Measurements from ENCODE around the gene AGAP1.

The AGAP1 gene

DNA sequence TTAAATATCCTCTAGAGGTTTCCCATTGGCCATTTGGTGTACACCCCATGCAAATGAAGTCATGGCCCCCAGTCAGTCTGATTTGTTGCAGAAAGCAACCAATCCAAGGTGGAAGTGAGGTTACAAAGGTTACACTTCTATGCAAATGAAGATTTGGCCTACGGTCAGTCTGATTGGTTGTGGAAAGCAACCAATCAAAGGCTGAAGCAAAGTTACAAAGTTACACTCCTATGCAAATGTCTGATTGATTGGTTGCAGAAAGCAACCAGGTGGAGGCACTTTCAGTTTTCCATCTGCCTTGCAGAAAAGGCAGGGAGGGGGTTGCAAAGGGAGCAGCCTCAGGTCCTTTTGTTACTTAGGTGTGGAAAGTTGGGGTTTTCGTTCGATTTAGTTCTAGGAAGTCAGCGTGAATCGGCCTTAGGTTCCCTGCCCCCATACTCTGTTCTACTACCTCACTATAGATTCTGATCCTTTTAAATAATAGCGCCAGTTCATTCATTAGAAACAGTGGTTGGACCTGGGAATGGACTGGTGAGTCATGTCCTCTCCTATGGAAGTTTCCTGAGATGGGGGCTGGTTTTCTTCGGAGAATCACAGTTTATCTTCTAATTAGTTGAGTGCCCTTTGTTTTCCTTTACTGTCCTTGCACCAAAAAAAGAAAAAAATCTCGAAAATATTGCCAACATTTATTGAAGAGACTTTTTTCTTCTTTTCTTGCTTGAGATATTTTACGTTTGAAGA is 279.5 kb downstream of the AGAP1 start:
- TF ChIP-seq, protein P1, sequence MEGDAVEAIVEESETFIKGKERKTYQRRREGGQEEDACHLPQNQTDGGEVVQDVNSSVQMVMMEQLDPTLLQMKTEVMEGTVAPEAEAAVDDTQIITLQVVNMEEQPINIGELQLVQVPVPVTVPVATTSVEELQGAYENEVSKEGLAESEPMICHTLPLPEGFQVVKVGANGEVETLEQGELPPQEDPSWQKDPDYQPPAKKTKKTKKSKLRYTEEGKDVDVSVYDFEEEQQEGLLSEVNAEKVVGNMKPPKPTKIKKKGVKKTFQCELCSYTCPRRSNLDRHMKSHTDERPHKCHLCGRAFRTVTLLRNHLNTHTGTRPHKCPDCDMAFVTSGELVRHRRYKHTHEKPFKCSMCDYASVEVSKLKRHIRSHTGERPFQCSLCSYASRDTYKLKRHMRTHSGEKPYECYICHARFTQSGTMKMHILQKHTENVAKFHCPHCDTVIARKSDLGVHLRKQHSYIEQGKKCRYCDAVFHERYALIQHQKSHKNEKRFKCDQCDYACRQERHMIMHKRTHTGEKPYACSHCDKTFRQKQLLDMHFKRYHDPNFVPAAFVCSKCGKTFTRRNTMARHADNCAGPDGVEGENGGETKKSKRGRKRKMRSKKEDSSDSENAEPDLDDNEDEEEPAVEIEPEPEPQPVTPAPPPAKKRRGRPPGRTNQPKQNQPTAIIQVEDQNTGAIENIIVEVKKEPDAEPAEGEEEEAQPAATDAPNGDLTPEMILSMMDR (IDR thresholded peaks at IDR 0.05; ENCODE audit: low read depth, low read length, missing control alignments), result no peak
- no peak for DNase-seq
- no peaks in the 10 kb centered on the region for H3K27me3 ChIP-seq (replicated peaks)
- H3K36me3 ChIP-seq (replicated peaks), result no peaks in the 10 kb centered on the region
- no peak overlapping the region for H3K27ac ChIP-seq
- in situ Hi-C loops (cut with HindIII; ENCODE audit: low pct_ligation_motif_present, low sequenced_read_pairs), result no loop called here
- no peak overlapping the region for H3K4me3 ChIP-seq (ENCODE audit: low read depth, low read length)

DNA sequence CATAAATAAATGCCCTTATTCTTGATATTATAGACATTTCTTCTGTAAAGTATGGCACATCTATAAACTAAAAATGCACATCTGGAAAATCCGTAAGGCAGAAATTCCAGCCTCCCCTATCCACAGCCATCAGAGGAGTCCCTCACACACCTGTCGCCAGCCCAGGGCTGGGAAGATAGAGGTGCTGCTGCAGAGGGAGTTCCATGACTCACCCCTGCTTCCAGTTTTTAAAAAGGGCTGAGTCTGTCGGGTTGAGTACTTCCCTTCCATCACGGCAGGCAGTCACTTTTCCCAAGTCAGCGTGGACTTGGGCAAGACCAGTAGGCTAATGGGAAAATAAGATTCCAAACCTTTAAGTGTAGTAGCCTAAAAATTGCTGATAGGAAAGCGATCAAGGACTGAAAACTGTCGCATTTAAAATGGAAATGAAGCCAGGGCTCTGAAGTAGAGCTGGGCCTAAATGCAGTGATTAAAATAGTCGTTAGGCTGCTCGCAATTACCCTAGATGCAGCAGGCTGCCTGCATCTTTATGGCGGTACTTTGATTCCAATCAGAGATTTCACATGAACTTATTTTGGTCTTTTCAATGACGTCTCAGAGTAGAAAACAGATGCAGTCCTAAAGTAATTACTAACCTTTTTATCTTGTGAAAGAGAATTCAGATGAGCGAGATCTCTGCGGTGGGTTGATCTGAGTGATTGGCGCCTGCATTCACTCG is 280.5 kb downstream of the AGAP1 start:
- Histone ChIP-seq H3K27ac (no peak overlapping the region), H3K4me3 (ENCODE audit: low read depth, low read length) (no peak overlapping the region), H3K27me3 (replicated peaks) (no peaks in the 10 kb centered on the region), H3K36me3 (replicated peaks) (no peaks in the 10 kb centered on the region)
- TF ChIP-seq, protein P1 (IDR thresholded peaks at IDR 0.05; ENCODE audit: low read depth, low read length, missing control alignments), result no peak
- in situ Hi-C loops (cut with HindIII; ENCODE audit: low pct_ligation_motif_present, low sequenced_read_pairs), result no loop called here
- no peak for DNase-seq

DNA sequence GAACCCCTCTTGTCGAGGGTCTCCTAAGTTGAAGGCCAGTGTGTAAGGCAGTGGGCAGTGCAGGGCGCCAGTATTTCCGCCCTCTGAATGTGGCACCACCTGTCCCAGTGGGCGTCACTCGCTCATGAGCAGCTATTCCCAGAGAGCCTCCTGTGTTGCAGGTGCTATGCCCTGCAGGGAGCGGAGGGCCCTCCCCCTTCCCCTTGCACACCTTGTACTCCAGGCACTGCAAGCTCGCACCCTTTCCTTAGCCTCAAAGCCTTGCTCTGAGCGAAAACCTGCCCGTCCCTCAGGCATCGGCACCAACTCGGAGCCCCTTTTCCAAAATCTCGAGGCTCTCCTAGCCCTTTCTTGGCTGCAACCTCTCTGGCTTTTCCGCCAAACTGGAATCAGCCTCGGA is 282.7 kb downstream of the AGAP1 start:
- in situ Hi-C loops (cut with HindIII; ENCODE audit: low pct_ligation_motif_present, low sequenced_read_pairs), result loop anchor here (25.0 kb wide), 1 partner anchor 411 kb away; no protein-coding TSS in a partner anchor
- no peak for DNase-seq
- H3K4me3 ChIP-seq (ENCODE audit: low read depth, low read length), result no peak overlapping the region
- no peaks in the 10 kb centered on the region for H3K36me3 ChIP-seq (replicated peaks)
- H3K27me3 ChIP-seq (replicated peaks), result no peaks in the 10 kb centered on the region
- TF ChIP-seq, protein P1 (IDR thresholded peaks at IDR 0.05; ENCODE audit: low read depth, low read length, missing control alignments), result no peak
- no peak overlapping the region for H3K27ac ChIP-seq

DNA sequence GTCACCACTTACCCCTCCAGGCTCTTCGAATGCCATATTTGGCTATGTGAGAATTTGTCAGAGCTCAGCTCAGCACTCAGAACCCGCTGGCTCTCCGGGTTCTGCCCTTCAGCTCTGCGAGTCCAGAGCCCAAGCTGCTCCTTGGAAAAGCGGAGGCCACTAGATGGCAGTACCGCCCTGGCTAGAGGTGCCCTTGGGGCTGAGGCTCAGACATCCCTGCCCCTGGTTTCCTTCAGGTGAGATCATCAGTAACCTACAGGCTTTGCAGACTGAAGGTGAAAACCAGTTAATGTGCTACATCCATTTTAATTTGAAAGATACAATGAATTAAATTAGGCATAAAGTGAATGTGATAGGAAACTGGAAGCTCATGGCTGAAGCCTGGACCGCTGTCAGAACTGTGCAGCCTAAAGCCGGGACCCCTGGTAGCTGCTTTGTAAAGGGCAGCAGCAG is 285.6 kb downstream of the AGAP1 start:
- in situ Hi-C loops (cut with HindIII; ENCODE audit: low pct_ligation_motif_present, low sequenced_read_pairs), result loop anchor here (25.0 kb wide), 1 partner anchor 408 kb away; no protein-coding TSS in a partner anchor

DNA sequence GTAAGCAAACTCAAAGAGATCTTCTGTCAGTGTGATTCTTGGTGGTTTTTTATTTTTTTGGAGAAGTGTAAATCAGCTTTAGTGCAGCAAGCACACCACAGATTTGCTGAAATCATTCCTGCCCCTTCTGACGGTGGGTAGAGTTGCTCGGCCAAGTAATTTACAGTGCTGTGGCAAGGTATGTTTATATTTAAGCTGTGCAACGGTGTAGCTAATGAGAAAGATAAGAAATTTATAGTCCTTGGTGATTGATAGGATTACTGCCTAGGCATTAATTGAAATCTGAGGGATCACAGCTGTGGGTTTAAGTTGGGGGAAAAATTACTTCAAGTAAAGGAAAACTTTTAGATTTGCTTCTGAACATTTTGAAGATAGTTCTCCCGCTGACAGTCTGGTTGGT is 286.6 kb downstream of the AGAP1 start:
- TF ChIP-seq, protein P1 (IDR thresholded peaks at IDR 0.05; ENCODE audit: low read depth, low read length, missing control alignments), result no peak

More for the DNA sequence above, 285.6 kb downstream of the AGAP1 start:
- Histone ChIP-seq H3K27me3 (replicated peaks) (no peaks in the 10 kb centered on the region), H3K4me3 (ENCODE audit: low read depth, low read length) (no peak overlapping the region), H3K36me3 (replicated peaks) (no peaks in the 10 kb centered on the region), H3K27ac (no peak overlapping the region)
- DNase-seq, result peak; percentile 51
- TF ChIP-seq, protein P1 (IDR thresholded peaks at IDR 0.05; ENCODE audit: low read depth, low read length, missing control alignments), result peak; percentile 97

More for the DNA sequence above, 286.6 kb downstream of the AGAP1 start:
- H3K27ac ChIP-seq, result no peak overlapping the region
- no peaks in the 10 kb centered on the region for H3K36me3 ChIP-seq (replicated peaks)
- no peaks in the 10 kb centered on the region for H3K27me3 ChIP-seq (replicated peaks)
- H3K4me3 ChIP-seq (ENCODE audit: low read depth, low read length), result no peak overlapping the region
- in situ Hi-C loops (cut with HindIII; ENCODE audit: low pct_ligation_motif_present, low sequenced_read_pairs), result loop anchor here (25.0 kb wide), 1 partner anchor 407 kb away; no protein-coding TSS in a partner anchor
- DNase-seq, result no peak

Data from brain microvascular endothelial cell (primary cell).